IMR-90 (cell line): ENCODE data around the gene RAET1G. TPM values are rescaled to one million over a fixed set of nuclear protein-coding genes. Genes with fewer than 3 reads are reported as not detected.

Source experiments
- ATAC-seq: fragments of 200-7000 bp; cut with Tn5 transposase; 2 replicates; pipeline ENCODE4 v1.9.1; 2020; ENCODE audit warnings: low read depth, mild to moderate bottlenecking, moderate library complexity
- BruUV-seq: library from RNA; stranded (reverse); fragments of 400-500 nt; replicated peaks from 2 replicates; lab custom pipeline; 2021; lab: Mats Ljungman, UMichigan
- CTCF ChIA-PET: fragments of 300-600 bp; formaldehyde crosslinking; extraction: SDS; loops from one replicate; lab custom pipeline; 2021; ENCODE audit warnings: antibody characterized with exemption; lab: Yijun Ruan, JAX
- POLR2A ChIA-PET: fragments of 300-600 bp; sonication (Branson Sonifier 250); formaldehyde crosslinking; loops from one replicate; lab custom pipeline; 2022; ENCODE audit warnings: antibody characterized with exemption; ENCODE audit not compliant: unreplicated experiment; lab: Charles Lee
- DNase-seq: peaks from one replicate; pipeline ENCODE4 v3.0.0; 2013
- H2AFZ ChIP-seq: replicated peaks from 2 replicates; pipeline ENCODE3; 2013; ENCODE audit warnings: low read length, mild to moderate bottlenecking; ENCODE audit not compliant: poor library complexity
- H2AK5ac ChIP-seq: 2 replicates; pipeline ENCODE4 v1.6.1; 2013; ENCODE audit warnings: low read depth, low read length, inconsistent platforms
- H2AK9ac ChIP-seq: replicated peaks from 2 replicates; pipeline ENCODE3; 2013; ENCODE audit warnings: mild to moderate bottlenecking, low read depth, low read length, moderate library complexity; ENCODE audit not compliant: poor library complexity
- H2BK120ac ChIP-seq: 2 replicates; pipeline ENCODE4 v1.6.1; 2013; ENCODE audit warnings: low read depth, low read length, inconsistent platforms
- H2BK15ac ChIP-seq: 3 replicates; pipeline ENCODE4 v1.6.1; 2013; ENCODE audit warnings: low read depth, low read length, inconsistent platforms
- H2BK20ac ChIP-seq: 2 replicates; pipeline ENCODE4 v1.6.1; 2013; ENCODE audit warnings: low read depth, mild to moderate bottlenecking, inconsistent platforms, low read length, moderate library complexity
- H2BK5ac ChIP-seq: 2 replicates; pipeline ENCODE4 v1.6.1; 2013; ENCODE audit warnings: mild to moderate bottlenecking, low read depth, low read length, inconsistent platforms; ENCODE audit not compliant: poor library complexity, severe bottlenecking
- H3K14ac ChIP-seq: replicated peaks from 2 replicates; pipeline ENCODE4 v1.6.1; 2013; ENCODE audit warnings: low read depth, low read length, inconsistent platforms
- H3K18ac ChIP-seq: 2 replicates; pipeline ENCODE4 v1.6.1; 2013; ENCODE audit warnings: low read depth, low read length, control low read depth
- H3K23ac ChIP-seq: 2 replicates; pipeline ENCODE4 v1.6.1; 2013; ENCODE audit warnings: low read depth, low read length, inconsistent platforms
- H3K27ac ChIP-seq: 2 replicates; pipeline ENCODE4 v1.5.1; 2013; ENCODE audit warnings: mild to moderate bottlenecking, control low read depth, low read length; ENCODE audit not compliant: insufficient read depth
- H3K27me3 ChIP-seq: 2 replicates; pipeline ENCODE4 v1.6.1; 2013; ENCODE audit warnings: low read length; ENCODE audit not compliant: control insufficient read depth, insufficient read depth
- H3K36me3 ChIP-seq: 2 replicates; pipeline ENCODE4 v1.6.1; 2013; ENCODE audit warnings: low read length, mixed read lengths; ENCODE audit not compliant: control insufficient read depth, insufficient read depth
- H3K4ac ChIP-seq: 2 replicates; pipeline ENCODE4 v1.6.1; 2013; ENCODE audit warnings: low read depth, low read length, inconsistent platforms
- H3K4me1 ChIP-seq: 2 replicates; pipeline ENCODE4 v1.6.1; 2013; ENCODE audit warnings: low read length, mixed read lengths; ENCODE audit not compliant: control insufficient read depth, insufficient read depth
- H3K4me2 ChIP-seq: 2 replicates; pipeline ENCODE4 v1.6.1; 2013; ENCODE audit warnings: low read depth, mild to moderate bottlenecking, control low read depth, low read length, moderate library complexity
- H3K4me3 ChIP-seq: 2 replicates; pipeline ENCODE4 v1.5.1; 2013; ENCODE audit warnings: low read depth, mild to moderate bottlenecking, control low read depth, low read length, moderate library complexity; ENCODE audit not compliant: insufficient read depth
- H3K56ac ChIP-seq: 2 replicates; pipeline ENCODE4 v1.6.1; 2013; ENCODE audit warnings: low read length, inconsistent platforms; ENCODE audit not compliant: insufficient read depth; ENCODE audit errors: extremely low read depth
- H3K79me1 ChIP-seq, 2 experiments: 2 replicates each; pipeline ENCODE4 v1.6.1; 2013; ENCODE audit warnings: low read length in 2 of 2, inconsistent platforms in 1 of 2, low read depth in 1 of 2
- H3K9ac ChIP-seq: 2 replicates; pipeline ENCODE4 v1.6.1; 2013; ENCODE audit warnings: low read depth, low read length, control low read depth
- H3K9me1 ChIP-seq: 2 replicates; pipeline ENCODE4 v1.6.1; 2013; ENCODE audit warnings: low read length, inconsistent platforms; ENCODE audit not compliant: insufficient read depth
- H3K9me3 ChIP-seq: 2 replicates; pipeline ENCODE4 v1.6.1; 2013; ENCODE audit warnings: low read length; ENCODE audit not compliant: control insufficient read depth, insufficient read depth
- H4K20me1 ChIP-seq: 2 replicates; pipeline ENCODE4 v1.6.1; 2013; ENCODE audit warnings: low read length, inconsistent platforms; ENCODE audit not compliant: insufficient read depth
- H4K5ac ChIP-seq: 2 replicates; pipeline ENCODE4 v1.6.1; 2013; ENCODE audit warnings: mild to moderate bottlenecking, low read depth, low read length, control low read depth
- H4K8ac ChIP-seq, 2 experiments: 2 replicates each; pipeline ENCODE4 v1.6.1; 2013; ENCODE audit warnings: low read depth in 2 of 2, low read length in 2 of 2, control low read depth in 1 of 2, inconsistent platforms in 1 of 2
- H4K91ac ChIP-seq: 2 replicates; pipeline ENCODE4 v1.6.1; 2013; ENCODE audit warnings: low read depth, low read length, inconsistent platforms; ENCODE audit not compliant: insufficient read depth
- MXI1 ChIP-seq: IDR thresholded peaks from 2 replicates; pipeline ENCODE4 v1.6.1; 2012; ENCODE audit warnings: low read depth, mild to moderate bottlenecking, low read length, moderate library complexity, borderline replicate concordance
- NFE2L2 ChIP-seq: fragments of 150-350 bp; IDR thresholded peaks from 2 replicates; pipeline ENCODE4 v1.6.1; 2016; ENCODE audit warnings: low read depth, mild to moderate bottlenecking, low read length
- POLR2A ChIP-seq: IDR thresholded peaks from 2 replicates; pipeline ENCODE4 v1.6.1; 2012; ENCODE audit warnings: mild to moderate bottlenecking, low read depth, low read length
- RCOR1 ChIP-seq: IDR thresholded peaks from 2 replicates; pipeline ENCODE4 v1.6.1; 2012; ENCODE audit warnings: mild to moderate bottlenecking, low read length, improper control_type of control experiment; ENCODE audit not compliant: insufficient replicate concordance
- SMC3 ChIP-seq: fragments of 150-350 bp; IDR thresholded peaks from 2 replicates; pipeline ENCODE4 v1.6.1; 2016; ENCODE audit warnings: low read depth, mild to moderate bottlenecking, antibody characterized with exemption, low read length, moderate library complexity
- WGBS, 2 experiments: methylation state at CpG; one replicate each; pipeline versions ENCODE4 v1.1.5 to v1.1.7; 2013; ENCODE audit warnings: missing lambda C conversion rate in 2 of 2; ENCODE audit not compliant: insufficient read length in 1 of 2; ENCODE audit errors: extremely low coverage in 2 of 2; 5-methylcytosine and 5-hydroxymethylcytosine counted together
- dilution Hi-C: fragments of 300-500 bp; cut with HindIII; formaldehyde crosslinking; loops from one replicate; pipeline ENCODE4 v1.14.3; 2018; ENCODE audit warnings: low sequenced_read_pairs; ENCODE audit not compliant: unreplicated experiment
- in situ Hi-C: fragments of 300-500 bp; cut with MboI; formaldehyde crosslinking; loops from 3 replicates; pipeline ENCODE4 v1.14.3; 2019; ENCODE audit warnings: low sequenced_read_pairs, inconsistent platforms, mixed read lengths
- intact Hi-C: fragments of 100-400 bp; cut with micrococcal nuclease; formaldehyde crosslinking; loops from 2 replicates; pipeline ENCODE4 v1.10.0; 2022
- polyA plus RNA-seq, 3 experiments: library from polyadenylated mRNA; depleted of rRNA; stranded (reverse); fragments of >200 nt; gene quantifications; 2 replicates each; pipeline ENCODE4 v1.2.3, GENCODE V29; 2012; ENCODE audit warnings: low replicate concordance in 1 of 3
- total RNA-seq: library from RNA; depleted of rRNA; stranded (reverse); fragments of >200 nt; gene quantifications from 2 replicates; pipeline ENCODE4 v1.2.3, GENCODE V29; 2012
- TF ChIP-seq, protein P1 (sequence below): fragments of 150-350 bp; IDR thresholded peaks from 2 replicates; pipeline ENCODE4 v1.6.1; 2017; ENCODE audit warnings: mild to moderate bottlenecking, antibody characterized with exemption, low read length, low read depth
- TF ChIP-seq, protein P2 (sequence below): conservative IDR thresholded peaks from 2 replicates; pipeline ENCODE4 v1.5.1; 2012; ENCODE audit warnings: mild to moderate bottlenecking, low read depth, low read length, improper control_type of control experiment

Gene RAET1G
- total and polyA plus RNA-seq, 2 of the 4 experiments (the other 2 are of a cell fraction), result 1.3 to 4.2 TPM

DNA sequence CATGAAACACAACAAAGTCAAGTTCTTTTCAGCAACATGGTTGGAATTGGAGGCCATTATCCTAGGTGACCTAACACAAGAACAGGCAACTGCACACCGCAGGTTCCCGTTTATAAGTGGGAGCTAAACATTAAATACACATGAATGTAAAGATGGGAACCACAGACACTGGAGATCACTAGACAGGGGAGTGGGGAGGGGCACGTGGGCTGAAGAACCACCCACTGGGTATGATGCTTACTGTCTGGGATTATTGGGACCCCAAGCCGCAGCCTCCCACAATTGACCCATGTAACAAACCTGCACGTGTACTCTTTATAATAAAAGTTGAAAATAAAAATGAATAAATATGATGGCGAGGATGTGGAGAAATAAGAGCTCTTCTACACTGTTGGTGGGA, 8.6 kb upstream of the RAET1G start:
- Histone ChIP-seq H4K91ac (no peak overlapping the region), H2AK9ac (no peak overlapping the region), H3K27ac (no peak overlapping the region), H2BK120ac (no peak overlapping the region), H3K36me3 (no peaks in the 10 kb centered on the region), H3K27me3 (peaks cover 36% of the 10 kb centered on the region), H2AFZ (no peak overlapping the region), H3K18ac (no peak overlapping the region), H3K4me1 (no peaks in the 10 kb centered on the region), H3K9me1 (no peaks in the 10 kb centered on the region), H4K8ac (no peak overlapping the region), H2AK5ac (no peak overlapping the region), H4K20me1 (no peaks in the 10 kb centered on the region), H3K4me2 (no peak overlapping the region), H3K23ac (no peak overlapping the region), H3K9ac (no peak overlapping the region), H3K4me3 (no peak overlapping the region), H3K9me3 (no peaks in the 10 kb centered on the region), H4K5ac (no peak overlapping the region), H3K4ac (no peak overlapping the region), H3K14ac (no peak overlapping the region), H2BK15ac (no peak overlapping the region), H2BK5ac (no peak overlapping the region), H2BK20ac (no peak overlapping the region), H3K56ac (no peak overlapping the region), H3K79me1 (no peaks in the 10 kb centered on the region)
- in situ Hi-C loops (loop anchor here (10.0 to 25.0 kb wide), 2 partner anchors 406 to 883 kb away; no protein-coding TSS in a partner anchor), dilution Hi-C loops (no loop called here), intact Hi-C loops (loop anchor here (5.0 to 10.0 kb wide), 2 partner anchors 406 to 883 kb away; no protein-coding TSS in a partner anchor)
- TF ChIP-seq NFE2L2 (no peak), POLR2A (no peak), RCOR1 (no peak), SMC3 (no peak), MXI1 (no peak)
- TF ChIP-seq, protein P1, sequence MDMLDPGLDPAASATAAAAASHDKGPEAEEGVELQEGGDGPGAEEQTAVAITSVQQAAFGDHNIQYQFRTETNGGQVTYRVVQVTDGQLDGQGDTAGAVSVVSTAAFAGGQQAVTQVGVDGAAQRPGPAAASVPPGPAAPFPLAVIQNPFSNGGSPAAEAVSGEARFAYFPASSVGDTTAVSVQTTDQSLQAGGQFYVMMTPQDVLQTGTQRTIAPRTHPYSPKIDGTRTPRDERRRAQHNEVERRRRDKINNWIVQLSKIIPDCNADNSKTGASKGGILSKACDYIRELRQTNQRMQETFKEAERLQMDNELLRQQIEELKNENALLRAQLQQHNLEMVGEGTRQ, result no peak
- TF ChIP-seq, protein P2, sequence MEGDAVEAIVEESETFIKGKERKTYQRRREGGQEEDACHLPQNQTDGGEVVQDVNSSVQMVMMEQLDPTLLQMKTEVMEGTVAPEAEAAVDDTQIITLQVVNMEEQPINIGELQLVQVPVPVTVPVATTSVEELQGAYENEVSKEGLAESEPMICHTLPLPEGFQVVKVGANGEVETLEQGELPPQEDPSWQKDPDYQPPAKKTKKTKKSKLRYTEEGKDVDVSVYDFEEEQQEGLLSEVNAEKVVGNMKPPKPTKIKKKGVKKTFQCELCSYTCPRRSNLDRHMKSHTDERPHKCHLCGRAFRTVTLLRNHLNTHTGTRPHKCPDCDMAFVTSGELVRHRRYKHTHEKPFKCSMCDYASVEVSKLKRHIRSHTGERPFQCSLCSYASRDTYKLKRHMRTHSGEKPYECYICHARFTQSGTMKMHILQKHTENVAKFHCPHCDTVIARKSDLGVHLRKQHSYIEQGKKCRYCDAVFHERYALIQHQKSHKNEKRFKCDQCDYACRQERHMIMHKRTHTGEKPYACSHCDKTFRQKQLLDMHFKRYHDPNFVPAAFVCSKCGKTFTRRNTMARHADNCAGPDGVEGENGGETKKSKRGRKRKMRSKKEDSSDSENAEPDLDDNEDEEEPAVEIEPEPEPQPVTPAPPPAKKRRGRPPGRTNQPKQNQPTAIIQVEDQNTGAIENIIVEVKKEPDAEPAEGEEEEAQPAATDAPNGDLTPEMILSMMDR, result no peak
- no TSS peak for BruUV-seq
- CTCF ChIA-PET, result no interaction called here
- ATAC-seq (no peak), DNase-seq (no peak)
- WGBS, 2 experiments, result no CpG with 5 or more reads among the region's 6 CpGs
- POLR2A ChIA-PET, result no interaction called here
